Skeletal muscle cell (primary cell): ENCODE data around the gene OR9G4.

Experiments used
- DNase-seq: peaks from one replicate; pipeline ENCODE4 v3.0.0-alpha.2; 2010; ENCODE audit warnings: low read depth
- H3K4me3 ChIP-seq: 2 replicates; pipeline ENCODE4 v1.5.1; 2011; ENCODE audit warnings: low read depth, mild to moderate bottlenecking, control low read depth, low read length, moderate library complexity

The OR9G4 gene

DNA sequence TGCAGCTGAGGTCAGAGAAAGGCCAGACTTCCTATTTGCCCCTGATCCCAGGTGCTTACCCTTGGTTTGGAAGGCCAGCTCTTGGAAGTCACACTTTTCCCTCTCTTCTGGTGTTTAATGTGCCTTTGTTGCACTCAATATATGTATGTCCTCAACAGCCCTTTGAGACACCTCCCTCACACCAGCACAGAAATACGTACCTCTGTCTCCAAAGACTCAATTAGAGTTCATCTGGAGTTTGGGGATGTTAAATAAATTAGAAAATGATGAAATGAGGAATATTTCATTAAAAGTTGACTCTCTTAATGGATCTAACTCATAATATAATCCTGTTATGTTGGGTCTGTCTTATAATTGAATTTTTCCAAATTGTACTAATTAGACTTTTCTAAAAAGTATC lies at the start of gene OR9G4:
Gene OR9G4 (minus strand): TSS at position 101 of the 400 bp plus-strand sequence. CDS start 4,931 bp downstream, outside the sequence.
- H3K4me3 ChIP-seq = no peak within 1 kb of the TSS
- no peak for DNase-seq

DNA sequence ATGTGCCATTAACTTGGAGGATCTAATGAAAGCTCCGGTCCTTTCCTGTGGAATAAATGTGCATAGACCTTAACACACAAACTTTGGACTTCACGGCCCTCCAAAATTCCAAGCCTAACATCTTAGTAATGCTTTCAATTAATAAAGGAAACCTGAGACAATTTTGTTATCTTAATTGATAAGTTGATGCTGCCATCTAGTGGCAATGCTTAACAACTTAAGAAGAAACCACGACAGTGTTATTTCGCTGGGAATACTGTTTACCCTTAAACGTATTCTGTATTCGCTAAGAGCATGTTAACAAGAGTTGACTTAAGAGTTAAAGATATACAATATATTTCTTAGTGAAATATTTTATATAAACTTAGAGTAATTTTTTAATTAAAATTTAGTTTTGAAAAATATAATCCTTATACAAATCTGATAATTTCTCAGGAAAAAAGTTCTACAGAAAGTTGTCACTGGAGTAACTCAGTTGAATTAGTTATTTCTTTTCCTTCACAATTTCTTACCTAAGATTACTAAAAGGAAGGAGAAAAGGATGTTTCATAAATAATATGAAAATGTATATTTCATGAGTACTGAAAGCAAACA lies 35.0 kb upstream of the OR9G4 start:
- DNase-seq = peak; percentile 9
- H3K4me3 ChIP-seq = no peak overlapping the region

DNA sequence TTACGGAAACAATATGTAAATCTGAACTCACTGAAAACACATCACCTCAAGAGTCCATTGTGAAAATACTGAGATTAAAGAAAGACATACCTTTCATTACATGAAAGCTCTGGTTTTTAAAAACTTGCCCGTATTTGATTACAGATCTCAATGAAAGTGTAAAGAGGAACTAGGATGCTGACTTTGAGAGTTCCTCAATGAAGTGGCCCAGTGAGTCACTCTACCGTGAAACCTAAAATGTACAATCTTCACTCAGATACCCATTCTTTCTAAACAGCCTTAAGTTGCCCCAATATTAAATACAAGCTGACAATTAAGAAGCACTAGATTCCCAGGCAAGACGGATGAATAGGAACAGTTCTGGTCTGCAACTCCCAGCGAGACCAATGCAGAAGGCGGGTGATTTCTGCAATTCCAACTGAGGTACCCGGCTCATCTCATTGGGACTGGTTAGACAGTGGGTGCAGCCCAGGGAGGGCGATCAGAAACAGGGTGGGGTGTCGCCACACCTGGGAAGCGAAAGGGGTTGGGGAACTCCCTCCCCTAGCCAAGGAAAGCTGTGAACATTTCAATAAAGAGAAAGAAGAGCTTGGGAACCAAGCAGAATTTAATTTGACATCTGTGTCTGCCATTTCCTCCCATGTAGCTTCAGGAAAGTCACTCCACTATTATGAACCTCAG lies 33.8 kb upstream of the OR9G4 start:
- H3K4me3 ChIP-seq = no peak overlapping the region
- DNase-seq = no peak

DNA sequence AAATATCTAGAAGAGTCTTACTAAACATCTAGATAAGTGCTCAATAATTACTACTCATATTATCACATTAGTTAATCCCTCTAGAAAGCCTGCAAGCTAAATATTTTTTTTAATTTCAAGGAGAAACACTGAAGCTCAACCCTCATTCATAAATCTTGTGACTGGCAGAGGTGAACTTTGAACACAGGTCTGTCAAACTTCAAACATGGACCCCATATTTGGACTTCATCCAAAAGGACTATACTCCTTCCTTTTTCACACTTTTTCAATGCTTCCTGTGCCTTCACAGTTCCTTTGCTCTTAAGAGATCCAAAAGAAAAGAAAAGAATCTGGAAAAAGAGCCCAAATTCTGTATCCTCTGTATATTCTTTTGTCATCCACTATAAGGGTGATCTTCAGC lies 28.3 kb upstream of the OR9G4 start:
- no peak for DNase-seq
- no peak overlapping the region for H3K4me3 ChIP-seq

DNA sequence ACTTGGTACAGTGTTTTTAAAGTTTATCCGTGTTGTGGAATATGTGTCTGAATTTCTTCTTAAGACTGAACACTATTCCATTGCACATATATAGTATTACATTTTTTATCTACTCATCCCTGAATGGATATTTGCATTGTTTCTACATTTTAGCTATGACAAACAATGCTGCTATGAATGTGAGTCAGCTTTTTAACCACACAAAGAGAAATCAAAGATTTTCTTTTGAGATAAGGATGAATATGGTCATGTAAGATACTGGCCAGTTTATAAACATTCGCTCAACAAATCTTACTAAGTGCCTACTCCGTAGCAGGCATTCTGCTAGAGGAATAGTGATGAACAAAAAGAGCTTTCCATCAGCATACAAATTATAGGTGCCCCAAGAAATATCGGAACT lies 16.5 kb upstream of the OR9G4 start:
- no peak for DNase-seq
- H3K4me3 ChIP-seq = no peak overlapping the region

DNA sequence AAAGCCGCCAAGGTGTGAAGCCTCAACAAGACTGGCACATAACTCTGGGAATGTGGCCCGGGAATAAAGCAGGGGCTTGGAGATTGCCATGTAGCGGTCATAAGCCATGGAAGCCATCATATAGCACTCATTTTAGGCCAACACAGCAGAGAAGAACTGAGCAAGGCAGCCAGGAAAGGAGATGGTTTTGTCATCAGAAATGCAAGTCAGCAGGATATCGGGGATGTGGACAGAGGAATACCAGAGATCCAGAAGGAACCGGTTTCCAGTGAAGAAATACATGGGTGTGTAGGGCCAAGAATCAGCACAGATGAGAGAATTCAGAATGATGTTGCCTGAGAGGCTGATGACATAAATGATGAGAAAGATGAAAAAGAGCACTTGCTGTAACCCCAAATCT lies 3.0 kb upstream of the OR9G4 start:
- no peak for DNase-seq
- H3K4me3 ChIP-seq = no peak overlapping the region

DNA sequence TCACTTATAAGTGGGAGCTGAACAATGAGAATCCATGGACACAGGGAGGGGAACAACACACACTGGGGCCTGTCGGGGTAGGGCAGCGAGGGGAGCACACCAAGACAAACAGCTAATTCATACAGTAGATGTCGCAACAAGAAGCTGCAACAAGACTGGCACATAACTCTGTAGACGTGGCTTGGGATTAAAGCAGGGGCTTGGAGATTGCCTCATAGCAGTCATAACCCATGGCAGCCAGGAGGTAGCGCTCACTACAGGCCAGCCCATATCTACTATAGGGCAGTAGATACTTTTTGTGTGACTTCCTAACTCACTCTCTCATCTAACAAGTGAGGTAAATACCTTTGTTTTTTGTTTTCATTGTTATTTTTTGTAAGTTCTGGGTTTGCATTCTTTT lies 1.7 kb upstream of the OR9G4 start:
- DNase-seq = no peak
- no peak overlapping the region for H3K4me3 ChIP-seq

DNA sequence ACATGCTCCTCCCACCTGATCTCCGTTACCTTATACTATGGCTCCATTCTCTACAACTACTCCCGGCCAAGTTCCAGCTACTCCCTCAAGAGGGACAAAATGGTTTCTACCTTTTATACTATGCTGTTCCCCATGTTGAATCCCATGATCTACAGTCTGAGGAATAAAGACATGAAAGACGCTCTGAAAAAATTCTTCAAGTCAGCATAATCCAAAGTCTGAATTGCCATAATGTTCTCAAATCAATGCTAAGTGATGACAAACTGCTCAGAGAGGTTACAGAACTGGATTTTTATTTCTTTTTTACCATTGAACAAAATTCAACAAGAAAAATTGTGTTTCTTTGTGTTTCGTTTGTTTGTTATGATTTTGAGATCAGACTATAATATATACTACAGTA lies 7.6 kb downstream of the OR9G4 start:
- H3K4me3 ChIP-seq = no peak overlapping the region
- DNase-seq = no peak

DNA sequence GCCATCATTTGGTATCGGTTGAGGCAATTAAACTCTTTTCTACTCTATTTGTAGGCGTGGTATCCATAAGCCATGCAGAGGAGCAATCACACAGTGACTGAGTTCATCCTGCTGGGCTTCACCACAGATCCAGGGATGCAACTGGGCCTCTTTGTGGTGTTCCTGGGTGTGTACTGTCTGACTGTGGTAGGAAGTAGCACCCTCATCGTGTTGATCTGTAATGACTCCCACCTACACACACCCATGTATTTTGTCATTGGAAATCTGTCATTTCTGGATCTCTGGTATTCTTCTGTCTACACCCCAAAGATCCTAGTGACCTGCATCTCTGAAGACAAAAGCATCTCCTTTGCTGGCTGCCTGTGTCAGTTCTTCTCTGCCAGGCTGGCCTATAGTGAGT lies 8.4 kb downstream of the OR9G4 start:
- no peak overlapping the region for H3K4me3 ChIP-seq
- no peak for DNase-seq

DNA sequence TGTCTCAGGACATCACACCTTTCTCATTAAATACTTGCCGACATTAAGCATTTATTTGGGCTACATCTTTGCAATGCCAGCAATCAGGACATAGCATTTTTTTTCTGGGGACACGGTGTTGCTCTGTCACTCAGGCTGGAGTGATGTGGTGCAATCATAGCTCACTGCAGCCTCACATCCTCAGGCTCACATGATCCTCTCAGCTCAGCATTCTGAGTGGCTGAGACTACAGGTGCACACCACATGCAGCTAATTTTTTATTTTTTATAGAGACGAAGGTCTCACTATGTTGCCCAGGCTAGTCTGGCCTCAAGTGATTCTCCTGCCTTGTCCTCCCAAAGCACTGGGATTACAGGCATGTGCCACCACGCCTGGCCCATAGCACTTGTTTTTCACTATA lies 28.0 kb downstream of the OR9G4 start:
- H3K4me3 ChIP-seq = no peak overlapping the region
- no peak for DNase-seq

DNA sequence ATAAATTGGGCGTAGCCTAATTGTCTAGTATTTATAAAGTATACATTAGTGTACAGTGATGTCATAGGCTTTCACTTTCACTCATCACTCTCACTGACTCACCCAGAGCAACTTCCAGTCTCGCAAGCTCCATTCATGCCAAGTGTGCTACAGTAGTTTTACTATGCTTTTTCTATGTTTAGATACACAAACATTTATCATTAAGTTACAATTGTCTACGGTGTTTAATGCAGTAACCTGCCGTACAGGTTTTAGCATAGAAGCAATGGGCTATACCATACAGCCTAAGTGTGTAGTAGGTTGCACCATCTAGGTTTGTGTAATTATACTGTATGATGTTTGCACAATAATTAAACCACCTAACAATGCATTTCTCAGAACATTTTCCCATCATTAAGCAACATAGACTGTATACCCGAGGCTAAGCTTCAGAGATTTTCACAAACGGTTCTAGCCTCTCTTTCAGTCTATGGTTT lies 32.1 kb downstream of the OR9G4 start:
- no peak overlapping the region for H3K4me3 ChIP-seq
- no peak for DNase-seq

DNA sequence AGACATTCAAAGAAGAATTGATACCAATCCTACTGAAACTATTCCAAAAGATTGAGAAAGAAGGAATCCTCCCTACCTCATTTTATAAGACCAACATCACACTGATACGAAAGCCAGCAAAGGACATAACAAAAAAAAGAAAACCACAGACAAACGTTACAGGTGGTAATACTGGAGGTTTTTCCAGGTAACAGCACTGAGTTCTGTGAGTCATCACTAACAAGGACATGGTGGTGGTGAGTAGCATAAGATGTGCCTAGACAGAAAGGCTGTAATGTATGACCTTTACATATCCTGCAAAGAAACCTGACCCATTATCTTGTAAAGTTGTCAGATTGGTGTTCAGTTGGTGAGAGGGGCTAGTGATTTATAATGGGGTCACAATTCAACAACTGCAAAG lies 34.3 kb downstream of the OR9G4 start:
- no peak for DNase-seq
- H3K4me3 ChIP-seq = no peak overlapping the region

DNA sequence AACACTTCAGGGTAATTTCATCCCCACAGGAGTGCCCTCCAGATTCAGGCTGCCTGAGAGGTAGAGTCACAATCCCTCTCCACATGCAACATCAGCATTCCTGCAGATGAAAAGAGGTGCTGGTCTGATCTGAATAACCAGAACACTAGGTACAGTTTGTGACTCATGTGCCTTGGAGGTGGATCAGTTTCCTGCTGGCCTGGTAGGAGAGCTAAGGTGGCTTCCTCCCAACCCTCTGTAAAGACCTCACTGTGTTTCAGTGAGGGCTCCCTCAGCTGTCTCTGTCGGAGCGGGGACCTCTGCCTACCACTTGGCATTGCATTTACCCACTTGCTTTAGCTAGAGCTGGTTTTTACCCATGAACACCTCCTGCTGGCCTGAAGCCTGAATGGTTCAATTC lies 42.0 kb downstream of the OR9G4 start:
- no peak overlapping the region for H3K4me3 ChIP-seq
- no peak for DNase-seq

DNA sequence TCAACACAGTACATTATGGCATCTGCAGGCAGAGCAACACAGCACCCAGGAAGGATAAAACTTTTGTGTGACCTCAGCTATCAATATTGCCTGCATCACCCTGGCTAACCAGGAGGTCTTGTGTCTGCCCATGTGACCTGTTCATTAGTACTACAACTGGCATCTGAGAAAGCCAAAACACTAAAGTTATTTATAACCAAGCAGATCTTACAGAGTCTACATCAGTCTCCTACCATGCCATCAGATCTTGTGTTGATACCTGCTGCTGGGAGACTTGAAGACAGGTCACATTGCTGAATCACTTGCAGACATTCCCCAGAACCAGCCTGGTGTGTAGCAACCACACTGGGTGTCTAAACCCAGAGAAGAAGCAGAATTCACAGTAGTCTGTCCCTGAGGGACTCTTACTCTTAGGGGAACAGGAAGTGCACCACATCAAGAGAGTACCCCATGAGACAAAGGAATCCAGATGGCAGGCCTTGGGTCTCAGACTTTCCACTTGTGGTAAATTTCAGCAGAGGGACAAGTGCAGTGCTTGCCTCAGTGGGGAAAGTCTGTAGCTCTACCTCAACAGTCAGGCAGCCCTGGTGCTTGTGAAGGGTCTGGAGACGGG lies 42.6 kb downstream of the OR9G4 start:
- no peak for DNase-seq
- H3K4me3 ChIP-seq = no peak overlapping the region

DNA sequence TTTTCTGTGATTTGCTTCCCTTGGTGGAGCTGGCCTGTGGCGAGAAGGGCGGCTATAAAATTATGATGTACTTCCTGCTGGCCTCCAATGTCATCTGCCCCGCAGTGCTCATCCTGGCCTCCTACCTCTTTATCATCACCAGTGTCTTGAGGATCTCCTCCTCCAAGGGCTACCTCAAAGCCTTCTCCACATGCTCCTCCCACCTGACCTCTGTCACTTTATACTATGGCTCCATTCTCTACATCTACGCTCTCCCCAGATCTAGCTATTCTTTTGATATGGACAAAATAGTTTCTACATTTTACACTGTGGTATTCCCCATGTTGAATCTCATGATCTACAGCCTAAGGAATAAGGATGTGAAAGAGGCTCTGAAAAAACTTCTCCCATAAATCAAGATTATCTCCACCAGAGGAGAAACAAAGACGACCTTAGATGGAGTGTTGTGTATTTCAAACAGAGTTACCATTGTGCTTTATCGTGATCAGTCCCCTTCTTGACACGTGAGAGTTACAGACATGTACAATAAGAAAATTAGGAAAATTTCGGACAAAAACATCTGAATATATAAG lies 47.5 kb downstream of the OR9G4 start:
- no peak overlapping the region for H3K4me3 ChIP-seq
- no peak for DNase-seq

DNA sequence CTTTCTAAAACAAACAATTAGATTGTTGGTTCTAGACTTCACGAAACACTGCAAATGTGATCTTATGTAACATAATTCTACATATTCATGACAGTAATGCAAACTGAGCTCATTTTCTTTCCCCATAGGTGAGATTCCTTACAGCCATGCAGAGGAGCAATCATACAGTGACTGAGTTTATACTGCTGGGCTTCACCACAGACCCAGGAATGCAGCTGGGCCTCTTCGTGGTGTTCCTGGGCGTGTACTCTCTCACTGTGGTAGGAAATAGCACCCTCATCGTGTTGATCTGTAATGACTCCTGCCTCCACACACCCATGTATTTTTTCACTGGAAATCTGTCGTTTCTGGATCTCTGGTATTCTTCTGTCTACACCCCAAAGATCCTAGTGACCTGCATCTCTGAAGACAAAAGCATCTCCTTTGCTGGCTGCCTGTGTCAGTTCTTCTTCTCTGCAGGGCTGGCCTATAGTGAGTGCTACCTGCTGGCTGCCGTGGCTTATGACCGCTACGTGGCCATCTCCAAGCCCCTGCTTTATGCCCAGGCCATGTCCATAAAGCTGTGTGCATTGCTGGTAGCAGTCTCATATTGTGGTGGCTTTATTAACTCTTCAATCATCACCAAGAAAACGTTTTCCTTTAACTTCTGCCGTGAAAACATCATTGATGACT lies 48.1 kb downstream of the OR9G4 start:
- DNase-seq = no peak
- H3K4me3 ChIP-seq = no peak overlapping the region

DNA sequence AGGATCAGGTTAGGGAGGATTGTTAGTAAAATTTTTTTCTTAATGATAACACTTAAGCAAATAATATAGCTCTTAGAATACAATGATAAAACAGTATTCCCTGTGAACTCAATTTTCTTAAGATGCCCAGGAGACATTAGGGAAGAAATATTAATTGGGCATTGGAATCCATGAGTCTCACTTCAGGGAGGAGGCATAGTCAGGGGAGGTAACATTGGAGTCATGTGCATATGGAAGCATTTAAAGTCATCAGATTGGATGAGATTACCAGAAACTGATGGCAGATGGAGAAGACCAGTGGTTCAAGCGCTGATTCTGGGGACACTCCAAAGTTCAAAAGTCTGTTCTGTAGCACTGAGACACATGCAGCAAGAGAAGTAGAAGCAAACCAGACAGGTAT lies 49.7 kb downstream of the OR9G4 start, which contains the start of gene OR9G1:
Gene OR9G1 (plus strand): TSS at position 301 of the 400 bp plus-strand sequence. CDS start 1,293 bp downstream, outside the sequence.
- no peak for DNase-seq
- H3K4me3 ChIP-seq = no peak within 1 kb of the TSS

DNA sequence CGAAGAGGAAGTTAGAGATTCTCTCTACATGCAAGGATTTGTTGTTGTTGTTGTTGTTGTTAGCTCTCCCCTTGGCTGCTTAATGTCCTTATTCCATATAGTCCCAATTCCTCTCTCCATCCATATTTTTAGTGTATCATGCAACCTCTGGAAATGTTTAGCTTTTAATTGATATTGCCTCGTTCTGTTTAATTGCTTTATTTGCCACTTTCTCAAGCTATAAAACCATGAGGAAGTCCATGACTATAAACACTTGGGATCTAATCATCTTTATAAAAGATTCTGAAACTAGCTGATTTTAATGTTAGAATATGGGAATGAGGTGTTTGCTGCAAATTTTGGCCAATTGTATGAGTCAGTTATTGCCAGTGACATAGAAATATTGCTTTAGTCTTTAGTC lies 55.1 kb downstream of the OR9G4 start:
- DNase-seq = no peak
- no peak overlapping the region for H3K4me3 ChIP-seq
